OCI-LY3 (cell line): ENCODE data around the gene SPATS1.

Source experiments
- EZH2phosphoT487 ChIP-seq: fragments of 200-600 bp; shearing (Covaris generic); IDR thresholded peaks from 2 replicates; pipeline ENCODE4 v1.6.1; 2018; ENCODE audit warnings: antibody characterized with exemption, mixed run types, low read depth
- TF ChIP-seq, protein P1 (sequence below): fragments of 200-600, 300-600 bp; sonication (generic); IDR thresholded peaks from 2 replicates; pipeline ENCODE4 v1.5.1; 2014; ENCODE audit warnings: antibody characterized with exemption, low read length, low read depth

DNA sequence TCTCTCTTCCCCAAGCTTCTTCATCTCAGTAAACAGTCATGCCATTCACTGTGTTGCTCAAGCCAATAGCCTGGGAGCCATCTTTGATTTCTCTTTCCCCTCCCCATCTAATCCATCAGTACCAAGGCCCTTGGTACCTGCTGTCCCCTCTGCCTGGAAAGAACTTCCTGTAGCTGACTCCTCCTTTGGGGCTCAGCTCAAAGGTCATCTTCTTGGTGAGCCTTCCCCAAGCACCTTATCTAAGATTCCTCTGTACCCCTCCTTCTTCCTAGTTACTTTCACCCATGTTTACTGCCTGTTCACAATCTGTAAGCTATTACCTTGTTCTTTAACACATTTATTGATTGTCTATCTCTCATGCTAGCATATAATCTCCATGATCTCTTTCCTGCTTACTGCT is 32.8 kb upstream of the SPATS1 start:
- TF ChIP-seq, protein P1, sequence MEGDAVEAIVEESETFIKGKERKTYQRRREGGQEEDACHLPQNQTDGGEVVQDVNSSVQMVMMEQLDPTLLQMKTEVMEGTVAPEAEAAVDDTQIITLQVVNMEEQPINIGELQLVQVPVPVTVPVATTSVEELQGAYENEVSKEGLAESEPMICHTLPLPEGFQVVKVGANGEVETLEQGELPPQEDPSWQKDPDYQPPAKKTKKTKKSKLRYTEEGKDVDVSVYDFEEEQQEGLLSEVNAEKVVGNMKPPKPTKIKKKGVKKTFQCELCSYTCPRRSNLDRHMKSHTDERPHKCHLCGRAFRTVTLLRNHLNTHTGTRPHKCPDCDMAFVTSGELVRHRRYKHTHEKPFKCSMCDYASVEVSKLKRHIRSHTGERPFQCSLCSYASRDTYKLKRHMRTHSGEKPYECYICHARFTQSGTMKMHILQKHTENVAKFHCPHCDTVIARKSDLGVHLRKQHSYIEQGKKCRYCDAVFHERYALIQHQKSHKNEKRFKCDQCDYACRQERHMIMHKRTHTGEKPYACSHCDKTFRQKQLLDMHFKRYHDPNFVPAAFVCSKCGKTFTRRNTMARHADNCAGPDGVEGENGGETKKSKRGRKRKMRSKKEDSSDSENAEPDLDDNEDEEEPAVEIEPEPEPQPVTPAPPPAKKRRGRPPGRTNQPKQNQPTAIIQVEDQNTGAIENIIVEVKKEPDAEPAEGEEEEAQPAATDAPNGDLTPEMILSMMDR, result no peak
- no peak for TF ChIP-seq EZH2phosphoT487
